Inflammatory macrophage treated with lipopolysaccharide for 1 hour (primary cell): ENCODE measurements around the gene ARHGAP22.
A peak's percentile ranks its signal among the peaks of the same experiment; 100 is the strongest.

Experiments used
- DNase-seq, 2 donors: peaks; one replicate each; pipeline ENCODE4 v3.0.0-alpha.2; 2020 to 2022

The ARHGAP22 gene

GRCh38 chr10:48580236-48580635, 24.6 kb downstream of the ARHGAP22 start:
- DNase-seq, result no peak

- DNase-seq, result no peak
These were observed 25.5 kb downstream of the ARHGAP22 start for GRCh38 chr10:48579251-48579960.

- DNase-seq, result peak; percentile 84 to 92
These were observed 27.7 kb downstream of the ARHGAP22 start for GRCh38 chr10:48577158-48577557.

- no peak for DNase-seq
These were observed 28.4 kb downstream of the ARHGAP22 start for GRCh38 chr10:48576501-48576900.

GRCh38 chr10:48575901-48576300, 29.0 kb downstream of the ARHGAP22 start:
- no peak for DNase-seq

DNA sequence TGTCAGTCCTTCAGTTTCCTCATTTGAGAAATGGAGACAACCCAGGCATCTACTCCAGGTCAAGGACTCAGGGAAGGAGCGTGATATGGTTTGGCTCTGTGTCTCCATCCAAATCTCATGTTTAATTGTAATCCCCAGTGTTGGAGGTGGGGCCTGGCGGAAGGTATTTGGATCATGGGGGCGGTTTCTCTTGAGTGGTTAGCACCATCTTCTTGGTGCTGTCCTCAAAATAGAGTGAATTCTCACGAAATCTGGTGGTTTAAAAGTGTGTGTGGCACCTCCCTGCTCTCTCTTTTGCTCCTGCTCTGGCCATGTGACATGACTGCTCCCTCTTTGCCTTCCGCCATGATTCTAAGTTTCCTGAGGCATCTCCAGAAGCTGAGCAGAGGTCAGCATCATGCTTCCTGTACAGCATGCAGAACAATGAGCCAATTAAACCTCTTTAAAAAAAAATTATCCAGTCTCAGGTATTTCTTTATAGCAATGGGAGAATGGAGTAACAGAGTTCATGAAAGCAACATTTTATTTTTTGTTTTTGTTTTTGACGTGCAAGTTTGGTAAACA, 30.0 kb downstream of the ARHGAP22 start:
- no peak for DNase-seq

DNA sequence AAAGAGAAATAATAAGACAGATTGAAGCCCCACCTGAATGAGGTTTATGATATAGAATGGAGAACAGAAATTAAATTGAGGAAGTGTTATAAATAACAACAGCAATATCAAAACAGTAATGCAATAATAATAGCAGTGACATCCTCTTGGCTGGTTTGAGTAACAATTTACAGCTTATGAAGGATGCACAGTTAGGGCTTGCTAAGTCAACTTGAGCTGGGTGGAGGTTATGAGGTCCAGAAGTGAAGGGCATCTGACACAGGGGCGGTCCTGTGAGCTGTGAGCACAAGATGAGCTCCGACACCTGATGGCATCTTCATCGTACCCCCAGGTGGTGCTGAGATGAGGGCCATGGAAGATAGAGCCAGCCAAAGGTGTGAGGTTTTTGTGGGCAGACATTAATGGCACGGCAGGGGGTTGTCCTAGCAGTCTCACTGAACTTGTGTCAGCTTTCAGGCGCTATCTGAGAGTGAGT, 30.5 kb downstream of the ARHGAP22 start:
- DNase-seq, result peak in 1 of 2 donors; percentile 37

- no peak for DNase-seq
These were observed 31.8 kb downstream of the ARHGAP22 start for GRCh38 chr10:48573045-48573444.

GRCh38 chr10:48572414-48572813, 32.5 kb downstream of the ARHGAP22 start:
- DNase-seq, result no peak

DNA sequence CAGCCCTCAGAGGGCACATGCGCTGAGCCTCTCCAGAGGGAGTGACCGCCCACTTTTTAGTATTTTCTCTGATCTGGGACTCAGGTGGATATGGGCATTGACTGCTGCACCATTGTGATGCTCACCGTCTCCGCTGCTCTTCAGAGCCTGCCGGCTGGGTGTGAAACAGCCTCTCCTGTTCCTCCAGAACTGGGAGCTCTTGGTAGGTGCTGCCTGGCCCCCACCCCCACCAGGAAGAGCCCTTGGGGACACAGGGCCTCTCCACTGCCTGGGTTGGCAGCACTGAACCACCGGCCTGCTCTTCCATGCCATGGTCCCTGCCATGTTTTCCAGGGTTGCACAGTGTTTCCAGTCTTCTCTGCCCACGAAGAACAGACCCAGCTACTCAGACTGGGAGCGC, 36.3 kb downstream of the ARHGAP22 start:
- no peak for DNase-seq

DNA sequence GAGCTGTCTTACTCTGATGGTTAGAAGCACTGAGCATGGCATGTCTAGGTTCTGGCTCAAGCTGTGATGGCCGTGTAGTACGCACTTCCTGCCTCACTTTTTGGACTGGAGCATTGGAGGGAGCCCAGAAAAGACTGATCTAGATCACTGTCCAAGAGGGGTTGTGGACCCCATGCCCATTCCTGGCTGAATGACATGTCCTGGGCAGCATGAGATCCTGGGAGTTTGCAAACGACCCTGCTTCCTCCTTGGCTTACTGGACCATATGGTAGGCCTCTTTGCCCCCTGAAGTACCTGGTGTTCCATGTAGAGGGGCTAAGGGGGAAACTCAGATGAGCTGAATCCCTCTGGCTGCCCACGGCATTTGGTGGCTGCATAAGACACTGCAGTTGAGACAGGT, 36.7 kb downstream of the ARHGAP22 start:
- DNase-seq, result no peak

- no peak for DNase-seq
These were observed 37.5 kb downstream of the ARHGAP22 start for GRCh38 chr10:48567346-48567745.

DNA sequence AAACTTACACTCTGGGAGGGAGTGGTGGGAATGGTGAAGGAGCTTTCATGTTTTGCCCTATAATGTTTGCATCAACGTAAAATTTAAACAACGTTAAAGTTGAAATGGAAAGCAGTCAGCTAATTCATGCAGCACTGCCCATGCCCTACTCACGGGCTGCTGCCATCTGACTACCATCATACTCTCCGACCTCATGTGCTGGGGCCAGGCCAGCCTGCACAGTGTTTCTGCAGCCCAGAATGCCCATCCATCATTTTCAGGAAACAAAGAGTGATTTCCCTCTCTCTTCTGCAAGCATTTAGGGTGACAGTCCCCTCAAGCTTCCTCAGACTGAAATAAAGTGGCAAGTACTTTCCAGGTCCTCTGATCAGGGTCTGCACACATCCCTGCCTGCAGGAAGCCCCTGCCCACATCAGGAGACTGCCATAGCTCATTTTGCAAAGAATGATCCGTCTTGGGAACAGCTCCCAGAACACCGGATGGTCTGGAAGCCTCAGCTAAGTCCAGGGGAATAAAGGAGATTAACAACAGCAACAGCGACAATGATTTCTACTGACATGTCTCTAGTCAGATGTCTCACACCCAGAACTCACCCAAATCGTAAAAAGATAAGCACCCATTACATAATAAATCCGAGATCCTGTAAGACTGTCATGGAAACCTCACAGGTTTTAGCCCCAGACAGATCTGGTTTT, 40.3 kb downstream of the ARHGAP22 start:
- no peak for DNase-seq

DNA sequence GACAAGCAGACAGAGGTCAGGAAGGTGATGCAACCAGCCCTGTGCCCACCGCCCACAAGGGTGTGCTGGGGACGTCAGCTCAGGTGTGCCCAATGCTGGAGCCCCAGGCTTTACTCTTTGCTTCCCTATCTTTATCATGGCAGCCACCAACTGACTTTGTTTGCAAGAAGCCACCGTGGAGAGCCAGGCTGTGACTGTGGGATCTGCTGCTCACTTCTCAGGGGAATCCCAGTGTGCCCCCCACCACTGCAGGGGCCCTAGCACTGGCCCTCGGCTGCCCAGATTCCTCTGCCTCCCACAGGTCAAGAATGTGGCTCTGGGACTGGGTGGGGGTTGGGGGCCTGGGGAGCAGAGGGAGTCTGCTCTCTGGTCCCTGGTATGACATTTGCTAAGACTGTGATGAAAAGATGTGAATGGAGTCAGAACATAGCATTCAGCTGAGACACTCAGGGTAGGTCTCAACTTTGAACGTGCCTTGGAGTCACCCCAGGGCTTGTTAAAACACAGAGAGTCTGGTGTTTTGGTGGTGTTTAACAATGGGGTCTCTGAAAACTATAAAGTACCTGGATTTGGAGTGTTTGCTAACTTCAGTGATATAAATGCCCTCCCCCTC, 47.3 kb downstream of the ARHGAP22 start:
- DNase-seq, result no peak

GRCh38 chr10:48556713-48557112, 48.2 kb downstream of the ARHGAP22 start:
- DNase-seq, result no peak

DNA sequence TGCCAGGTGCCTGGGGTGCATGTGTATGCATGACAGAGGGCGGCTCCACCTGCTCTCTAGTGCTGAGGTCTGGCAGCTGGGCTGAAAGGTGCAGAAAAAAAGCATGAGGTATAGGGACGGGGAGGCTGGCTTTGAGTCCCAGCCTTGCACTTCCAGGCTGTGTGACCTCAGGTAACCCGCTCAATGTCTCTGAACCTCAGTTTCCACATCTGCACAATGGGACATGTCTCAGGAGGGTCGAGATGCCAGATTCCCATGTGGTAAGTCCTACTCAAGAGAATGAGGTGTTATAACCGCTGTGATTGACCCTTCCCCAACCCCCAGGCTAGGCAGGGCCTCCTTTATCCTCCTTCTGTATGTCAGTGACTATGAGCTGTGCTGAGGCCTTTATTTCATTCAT, 48.8 kb downstream of the ARHGAP22 start:
- no peak for DNase-seq

GRCh38 chr10:48555310-48556042, 49.4 kb downstream of the ARHGAP22 start:
- DNase-seq, result no peak

DNA sequence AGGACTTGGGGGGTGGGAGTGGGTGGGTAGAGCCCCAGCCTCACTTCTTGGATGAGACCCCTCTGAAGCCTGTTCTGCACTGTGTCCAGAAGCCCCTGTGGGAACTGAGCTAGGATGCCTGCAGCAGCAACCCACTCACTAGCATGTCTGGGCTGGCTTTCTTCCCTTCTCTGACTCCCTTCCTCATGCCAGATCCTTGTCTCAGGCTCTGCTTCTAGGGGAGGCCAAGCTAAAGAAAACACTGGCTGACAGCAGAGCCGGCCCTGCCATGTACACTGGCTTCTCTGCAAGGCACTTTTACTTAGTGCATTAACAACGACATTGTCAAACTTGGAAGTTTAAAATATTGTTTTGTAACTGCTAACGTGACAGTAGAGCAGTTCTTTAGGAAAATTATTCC, 50.2 kb downstream of the ARHGAP22 start:
- no peak for DNase-seq

GRCh38 chr10:48554246-48554645, 50.6 kb downstream of the ARHGAP22 start:
- no peak for DNase-seq

DNA sequence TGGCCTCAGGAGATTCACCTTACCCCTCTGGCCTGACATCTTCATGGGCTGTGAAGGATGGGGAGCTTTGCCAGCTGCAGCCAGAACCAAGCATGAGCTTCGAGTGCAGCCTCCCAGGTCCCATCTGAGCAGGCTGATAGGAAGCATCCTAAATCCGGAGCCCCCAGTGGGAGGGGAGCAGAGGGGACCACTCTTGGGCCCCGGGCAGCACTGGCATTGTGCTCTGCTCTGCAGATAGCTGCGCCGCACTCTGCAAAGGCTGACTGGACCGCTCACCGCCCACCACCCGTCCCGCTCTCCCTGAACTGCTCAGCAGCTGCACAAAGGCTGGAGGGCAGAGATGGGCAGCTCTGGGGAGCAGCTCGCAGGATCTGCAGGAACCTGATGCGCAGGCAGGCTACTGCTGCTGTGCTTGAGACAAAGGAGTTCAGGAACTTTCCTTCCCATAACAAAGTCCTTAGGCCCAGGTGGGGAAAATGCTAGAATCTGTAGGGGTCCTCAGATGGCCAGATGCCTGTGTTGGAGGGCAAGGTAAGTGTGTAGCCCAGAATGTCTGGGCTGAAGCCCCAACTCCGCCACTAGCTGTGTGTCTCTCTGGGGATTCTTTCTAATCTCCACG, 51.8 kb downstream of the ARHGAP22 start:
- no peak for DNase-seq

- peak; percentile 37 to 86 for DNase-seq
These were observed 52.8 kb downstream of the ARHGAP22 start for GRCh38 chr10:48551861-48552591.

GRCh38 chr10:48550977-48551376, 53.9 kb downstream of the ARHGAP22 start:
- DNase-seq, result no peak
